HEK293T (cell line): ENCODE measurements around the gene CSKMT.
"Not testable (repeated sequence)": the region's sequence is repeated elsewhere in the genome, so short reads cannot be mapped to it uniquely, and the experiment has no call there.

Source experiments
- CTCF ChIA-PET: fragments of 350-600 bp; formaldehyde crosslinking; extraction: SDS; loops from one replicate; lab custom pipeline; 2021; ENCODE audit warnings: antibody characterized with exemption, inconsistent platforms; lab: Yijun Ruan, JAX
- POLR2A ChIA-PET: fragments of 350-600 bp; formaldehyde crosslinking; extraction: SDS; loops from one replicate; lab custom pipeline; 2020; ENCODE audit warnings: antibody characterized with exemption, inconsistent platforms; lab: Yijun Ruan, JAX
- DNase-seq: peaks from one replicate; pipeline ENCODE4 v3.0.0; 2012; ENCODE audit warnings: mixed read lengths; ENCODE audit errors: extremely low spot score
- ARNT ChIP-seq: fragments of 450-650 bp; IDR thresholded peaks from 2 replicates; pipeline ENCODE4 v1.6.1; 2017; ENCODE audit warnings: mild to moderate bottlenecking
- BHLHE40 ChIP-seq: fragments of 450-650 bp; IDR thresholded peaks from 2 replicates; pipeline ENCODE4 v1.6.1; 2016; ENCODE audit warnings: mild to moderate bottlenecking, moderate library complexity, borderline replicate concordance
- CTBP1 ChIP-seq: fragments of 450-650 bp; IDR thresholded peaks from 2 replicates; pipeline ENCODE4 v1.6.1; 2016; ENCODE audit warnings: borderline replicate concordance
- ELF4 ChIP-seq: fragments of 450-650 bp; IDR thresholded peaks from 2 replicates; pipeline ENCODE4 v1.6.1; 2017; ENCODE audit warnings: antibody characterized with exemption
- FOXA1 ChIP-seq: fragments of 450-650 bp; IDR thresholded peaks from 2 replicates; pipeline ENCODE4 v1.6.1; 2016; ENCODE audit warnings: mild to moderate bottlenecking
- FOXK2 ChIP-seq: fragments of 450-650 bp; IDR thresholded peaks from 2 replicates; pipeline ENCODE4 v1.6.1; 2016; ENCODE audit warnings: mild to moderate bottlenecking
- FOXM1 ChIP-seq: fragments of 450-650 bp; IDR thresholded peaks from 2 replicates; pipeline ENCODE4 v1.6.1; 2017; ENCODE audit warnings: mild to moderate bottlenecking, borderline replicate concordance
- HDGF ChIP-seq: fragments of 450-650 bp; IDR thresholded peaks from 2 replicates; pipeline ENCODE4 v1.6.1; 2017; ENCODE audit warnings: antibody characterized with exemption, borderline replicate concordance
- L3MBTL2 ChIP-seq: fragments of 450-650 bp; conservative IDR thresholded peaks from 2 replicates; pipeline ENCODE4 v1.6.1; 2016; ENCODE audit warnings: mild to moderate bottlenecking
- LEF1 ChIP-seq: fragments of 450-650 bp; IDR thresholded peaks from 2 replicates; pipeline ENCODE4 v1.6.1; 2017; ENCODE audit warnings: mild to moderate bottlenecking, borderline replicate concordance
- NFRKB ChIP-seq: fragments of 450-650 bp; IDR thresholded peaks from 2 replicates; pipeline ENCODE4 v1.6.1; 2016; ENCODE audit warnings: mild to moderate bottlenecking, moderate library complexity
- PKNOX1 ChIP-seq: fragments of 450-650 bp; IDR thresholded peaks from 2 replicates; pipeline ENCODE4 v1.6.1; 2016
- SP1 ChIP-seq: fragments of 450-650 bp; IDR thresholded peaks from 2 replicates; pipeline ENCODE4 v1.6.1; 2017
- SUZ12 ChIP-seq: fragments of 450-650 bp; IDR thresholded peaks from 2 replicates; pipeline ENCODE4 v1.6.1; 2016; ENCODE audit warnings: mild to moderate bottlenecking
- TARDBP ChIP-seq: fragments of 450-650 bp; IDR thresholded peaks from 2 replicates; pipeline ENCODE4 v1.6.1; 2016
- ZNF384 ChIP-seq: fragments of 450-650 bp; IDR thresholded peaks from 2 replicates; pipeline ENCODE4 v1.6.1; 2016

CSKMT gene

DNA sequence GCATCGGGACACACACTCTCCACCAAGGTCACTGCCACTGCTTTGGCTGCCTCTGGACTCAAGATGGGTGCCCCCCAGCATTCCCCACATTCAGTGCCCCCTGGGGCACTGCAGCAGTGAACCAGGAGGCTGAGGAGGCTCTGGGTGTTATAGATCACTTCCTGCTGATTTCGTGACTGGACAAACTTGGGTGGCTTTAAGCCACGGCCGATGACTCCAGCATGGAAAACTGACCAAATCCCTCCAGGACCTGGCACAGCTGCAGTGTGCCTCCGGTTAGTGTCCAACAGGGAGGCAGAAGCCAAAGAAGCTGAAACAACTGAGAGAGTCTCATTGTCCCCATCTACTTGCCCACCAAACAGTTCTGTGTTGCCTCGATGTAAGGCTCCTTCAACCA, 17.5 kb upstream of the CSKMT start:
- CTCF ChIA-PET: no interaction called here
- TF ChIP-seq TARDBP (no peak), LEF1 (no peak), PKNOX1 (no peak), FOXM1 (no peak)
- POLR2A ChIA-PET: interaction anchor here (1.0 to 4.3 kb wide), 7 partner anchors 17 to 106 kb away, joined by 3 to 33 read pairs (median 5); partner anchors contain the start of genes B3GAT3, C11orf98, CSKMT and EEF1G
- no peak for DNase-seq

DNA sequence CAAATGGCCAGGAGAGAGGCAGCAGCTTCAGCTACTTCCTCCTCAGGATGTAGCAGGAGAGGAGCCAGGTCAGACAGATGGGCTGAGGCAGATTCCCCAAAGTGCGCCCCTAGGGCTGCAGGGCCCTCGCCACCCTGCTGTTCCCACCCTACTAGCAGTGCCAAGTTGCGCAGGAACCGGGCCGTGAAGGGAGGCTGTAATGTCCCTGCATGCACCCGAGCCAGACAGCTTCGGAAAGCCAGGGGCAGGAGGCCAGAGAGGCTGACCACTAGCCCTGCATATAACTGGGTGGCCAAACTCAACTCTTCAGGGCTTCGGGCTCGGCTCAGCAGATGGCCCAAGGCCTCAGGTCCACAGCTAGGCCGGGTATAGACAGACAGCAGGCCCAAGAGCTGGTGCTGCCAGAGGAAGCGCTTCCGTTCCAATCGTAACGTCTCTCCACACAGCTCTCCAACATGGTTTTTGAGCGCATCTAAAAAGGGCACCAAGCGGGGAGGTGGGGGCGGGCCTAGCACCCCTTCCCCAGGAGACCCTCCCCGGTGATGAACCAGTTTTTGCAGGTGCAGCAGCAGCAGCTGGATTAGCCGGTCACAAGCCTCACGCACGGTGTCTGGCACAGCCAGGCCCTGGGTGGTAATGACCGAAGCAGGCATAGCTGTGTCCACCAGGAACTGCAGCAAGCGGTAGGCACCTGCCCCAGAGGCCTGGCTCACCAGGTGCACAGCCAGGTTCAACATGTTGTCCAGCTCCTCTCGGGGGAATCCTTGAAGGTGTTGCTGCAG, 16.7 kb upstream of the CSKMT start:
- POLR2A ChIA-PET: interaction anchor here (1.0 to 4.3 kb wide), 7 partner anchors 17 to 193 kb away, joined by 3 to 33 read pairs (median 4); partner anchors contain the start of genes B3GAT3, C11orf98, CSKMT and LBHD1
- TF ChIP-seq L3MBTL2: no peak
- no peak for TF ChIP-seq CTBP1
- no peak for TF ChIP-seq NFRKB
- no peak for TF ChIP-seq TARDBP
- no peak for TF ChIP-seq FOXA1
- no peak for TF ChIP-seq SP1
- TF ChIP-seq LEF1: no peak
- TF ChIP-seq SUZ12: no peak
- no peak for TF ChIP-seq ELF4
- no peak for TF ChIP-seq BHLHE40
- TF ChIP-seq PKNOX1: no peak
- CTCF ChIA-PET: no interaction called here
- no peak for DNase-seq

GRCh38 chr11:62648967-62649364, 16.1 kb upstream of the CSKMT start:
- DNase-seq: no peak
- ChIA-PET CTCF (no interaction called here), POLR2A (interaction anchor here (1.0 to 4.3 kb wide), 6 partner anchors 16 to 192 kb away, joined by 3 to 33 read pairs (median 4); partner anchors contain the start of genes C11orf98, CSKMT, LBHD1 and MTA2)
- no peak for TF ChIP-seq ZNF384
- TF ChIP-seq LEF1: no peak
- TF ChIP-seq FOXA1: no peak
- TF ChIP-seq NFRKB: no peak
- no peak for TF ChIP-seq SP1
- no peak for TF ChIP-seq BHLHE40
- no peak for TF ChIP-seq FOXM1
- no peak for TF ChIP-seq HDGF
- TF ChIP-seq CTBP1: no peak
- TF ChIP-seq FOXK2: no peak
- no peak for TF ChIP-seq PKNOX1
- TF ChIP-seq ELF4: no peak
- TF ChIP-seq L3MBTL2: no peak
- TF ChIP-seq TARDBP: no peak
- TF ChIP-seq SUZ12: no peak
- no peak for TF ChIP-seq ARNT

- ChIA-PET CTCF (interaction anchor here (1.0 kb wide), 1 partner anchor 96 kb away, joined by 3 read pairs; no protein-coding TSS in a partner anchor), POLR2A (interaction anchor here (0.9 to 4.3 kb wide), 7 partner anchors 15 to 192 kb away, joined by 3 to 33 read pairs (median 4); partner anchors contain the start of genes C11orf98, CSKMT, LBHD1 and MTA2)
- TF ChIP-seq CTBP1: no peak
- TF ChIP-seq SUZ12: no peak
- no peak for TF ChIP-seq FOXM1
- TF ChIP-seq SP1: no peak
- no peak for TF ChIP-seq HDGF
- TF ChIP-seq NFRKB: no peak
- no peak for TF ChIP-seq FOXA1
- no peak for TF ChIP-seq ELF4
- no peak for TF ChIP-seq BHLHE40
- no peak for DNase-seq
Measured at GRCh38 chr11:62649486-62649885, 15.6 kb upstream of the CSKMT start.

- not testable (repeated sequence) for DNase-seq
- POLR2A ChIA-PET: interaction anchor here (0.9 to 1.3 kb wide), 5 partner anchors 15 to 59 kb away, joined by 3 to 6 read pairs (median 5); partner anchors contain the start of genes C11orf98, CSKMT, LBHD1 and MTA2
- CTCF ChIA-PET: interaction anchor here (1.0 kb wide), 1 partner anchor 97 kb away, joined by 3 read pairs; no protein-coding TSS in a partner anchor
Measured at GRCh38 chr11:62650283-62650682, 14.8 kb upstream of the CSKMT start.

DNA sequence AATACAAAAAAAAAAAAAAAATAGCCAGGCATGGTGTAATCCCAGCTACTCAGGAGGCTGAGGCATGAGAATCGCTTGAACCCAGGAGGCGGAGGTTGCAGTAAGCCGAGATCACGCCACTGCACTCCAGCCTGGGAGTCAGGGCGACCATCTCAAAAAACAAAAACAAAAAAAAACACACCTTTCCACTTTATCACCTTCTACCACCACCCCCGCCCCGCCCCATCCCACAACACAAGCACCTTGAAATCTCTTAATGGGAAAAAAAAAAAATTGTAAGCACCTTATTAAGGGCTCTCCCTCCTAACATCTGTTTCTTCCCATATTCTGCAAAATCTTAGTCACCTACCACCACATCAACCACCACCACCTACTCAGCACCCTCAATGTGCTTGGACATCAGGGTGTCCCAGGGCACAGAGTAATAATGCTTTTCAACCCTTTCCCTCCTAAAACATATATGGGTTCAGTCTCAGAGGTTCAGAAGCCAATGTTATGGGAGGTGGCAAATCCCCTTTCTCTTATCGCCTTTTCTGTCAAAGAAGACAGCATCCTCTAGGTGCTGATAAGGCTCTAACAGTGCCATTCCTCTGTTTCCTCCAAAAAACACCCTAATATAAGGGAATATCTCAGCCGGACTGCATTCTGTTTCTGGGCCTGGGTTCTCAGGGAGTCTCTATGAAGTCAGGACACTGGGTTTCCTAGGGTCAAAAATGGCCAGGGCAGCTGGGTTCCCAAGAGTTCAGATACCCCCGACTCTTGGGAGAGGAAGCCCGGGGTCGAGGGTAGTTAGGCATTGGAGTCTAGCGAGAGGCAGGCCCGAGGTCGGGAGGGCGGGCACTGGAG, 12.7 kb upstream of the CSKMT start:
- POLR2A ChIA-PET: interaction anchor here (0.6 to 5.1 kb wide), 29 partner anchors 8 to 234 kb away, joined by 3 to 90 read pairs (median 5); partner anchors contain the start of genes B3GAT3, C11orf98, CSKMT and HNRNPUL2
- TF ChIP-seq CTBP1 (no peak), LEF1 (no peak), L3MBTL2 (no peak), ELF4 (no peak), FOXA1 (no peak), SP1 (no peak), HDGF (no peak), SUZ12 (no peak), BHLHE40 (no peak), ARNT (no peak)
- CTCF ChIA-PET: no interaction called here
- DNase-seq: no peak
